ENCODE results near the gene MLIP. TPM values are rescaled to one million over a fixed set of nuclear protein-coding genes. Genes with fewer than 3 reads are reported as not detected.

The MLIP gene
- total and polyA plus RNA-seq, 2 experiments from 2014 or later, result not detected

GRCh38 chr6:54096811-54097210, 14.4 kb upstream of the MLIP start:
- TF ChIP-seq EZH2 (IDR thresholded peaks at IDR 0.05; ENCODE audit: insufficient read depth, poor library complexity, severe bottlenecking) (no peak), EZH2phosphoT487 (IDR thresholded peaks at IDR 0.05; ENCODE audit: insufficient read depth, low read depth) (no peak)
- no peak for DNase-seq
- H4K20me1 ChIP-seq (ENCODE audit: insufficient read depth), result no peaks in the 10 kb centered on the region
- no peaks in the 10 kb centered on the region for H3K9me3 ChIP-seq (ENCODE audit: low read depth)
- no peak overlapping the region for H3K4me2 ChIP-seq (ENCODE audit: unreplicated experiment)
- 77 to 78% methylated on average over 3 of the region's 3 CpGs for WGBS, 2 experiments (ENCODE audit: low coverage in 1 of 2, low lambda C conversion rate in 2 of 2, missing lambda C conversion rate in 2 of 2)
- in situ Hi-C loops (cut with MboI), result no loop called here
- no peak overlapping the region for H3K27ac ChIP-seq
- H3K4me1 ChIP-seq (ENCODE audit: insufficient read depth), result no peaks in the 10 kb centered on the region
- 0 out of 2 replicates have a peak, but pooled peaks cover 6% of the 10 kb centered on the region for H3K9me2 ChIP-seq (ENCODE audit: insufficient read depth)
- no peaks in the 10 kb centered on the region for H3F3A ChIP-seq (ENCODE audit: insufficient read depth)
- no peak overlapping the region for H3K9ac ChIP-seq
- H3K36me3 ChIP-seq (ENCODE audit: low read depth), result no peaks in the 10 kb centered on the region
- H2AFZ ChIP-seq, result no peak overlapping the region
- no peak overlapping the region for H3K4me3 ChIP-seq
- no peaks in the 10 kb centered on the region for H3K79me2 ChIP-seq (ENCODE audit: insufficient read depth)
- H3K27me3 ChIP-seq (replicated peaks; ENCODE audit: insufficient read depth), result no peaks in the 10 kb centered on the region

GRCh38 chr6:54097753-54098152, 13.5 kb upstream of the MLIP start:
- 52 to 56% methylated on average over 4 of the region's 4 CpGs for WGBS, 2 experiments (ENCODE audit: low coverage in 1 of 2, low lambda C conversion rate in 2 of 2, missing lambda C conversion rate in 2 of 2)
- in situ Hi-C loops (cut with MboI), result no loop called here
- no peaks in the 10 kb centered on the region for H3K27me3 ChIP-seq (replicated peaks; ENCODE audit: insufficient read depth)
- H3K36me3 ChIP-seq (ENCODE audit: low read depth), result no peaks in the 10 kb centered on the region
- no peak overlapping the region for H2AFZ ChIP-seq
- TF ChIP-seq EZH2 (IDR thresholded peaks at IDR 0.05; ENCODE audit: insufficient read depth, poor library complexity, severe bottlenecking) (no peak), EZH2phosphoT487 (IDR thresholded peaks at IDR 0.05; ENCODE audit: insufficient read depth, low read depth) (no peak)
- H3K9ac ChIP-seq, result no peak overlapping the region
- H3F3A ChIP-seq (ENCODE audit: insufficient read depth), result no peaks in the 10 kb centered on the region
- H3K4me3 ChIP-seq, result no peak overlapping the region
- H3K79me2 ChIP-seq (ENCODE audit: insufficient read depth), result no peaks in the 10 kb centered on the region
- no peaks in the 10 kb centered on the region for H3K9me3 ChIP-seq (ENCODE audit: low read depth)
- H3K27ac ChIP-seq, result no peak overlapping the region
- no peaks in the 10 kb centered on the region for H3K4me1 ChIP-seq (ENCODE audit: insufficient read depth)
- H3K4me2 ChIP-seq (ENCODE audit: unreplicated experiment), result no peak overlapping the region
- no peak for DNase-seq
- 0 out of 2 replicates have a peak, but pooled peaks cover 6% of the 10 kb centered on the region for H3K9me2 ChIP-seq (ENCODE audit: insufficient read depth)
- no peaks in the 10 kb centered on the region for H4K20me1 ChIP-seq (ENCODE audit: insufficient read depth)

- H3K79me2 ChIP-seq (ENCODE audit: insufficient read depth), result no peaks in the 10 kb centered on the region
- WGBS, 2 experiments (ENCODE audit: low coverage in 1 of 2, low lambda C conversion rate in 2 of 2, missing lambda C conversion rate in 2 of 2), result 54% methylated on average over 6 of the region's 6 CpGs
- H2AFZ ChIP-seq, result no peak overlapping the region
- no peak overlapping the region for H3K27ac ChIP-seq
- H3K9me3 ChIP-seq (ENCODE audit: low read depth), result no peaks in the 10 kb centered on the region
- H4K20me1 ChIP-seq (ENCODE audit: insufficient read depth), result no peaks in the 10 kb centered on the region
- H3K4me1 ChIP-seq (ENCODE audit: insufficient read depth), result no peaks in the 10 kb centered on the region
- H3F3A ChIP-seq (ENCODE audit: insufficient read depth), result no peaks in the 10 kb centered on the region
- H3K9me2 ChIP-seq (ENCODE audit: insufficient read depth), result 0 out of 2 replicates have a peak, but pooled peaks cover 6% of the 10 kb centered on the region
- in situ Hi-C loops (cut with MboI), result no loop called here
- H3K4me3 ChIP-seq, result no peak overlapping the region
- H3K27me3 ChIP-seq (replicated peaks; ENCODE audit: insufficient read depth), result no peaks in the 10 kb centered on the region
- no peak overlapping the region for H3K4me2 ChIP-seq (ENCODE audit: unreplicated experiment)
- no peak for TF ChIP-seq EZH2phosphoT487 (IDR thresholded peaks at IDR 0.05; ENCODE audit: insufficient read depth, low read depth)
- no peak for TF ChIP-seq EZH2 (IDR thresholded peaks at IDR 0.05; ENCODE audit: insufficient read depth, poor library complexity, severe bottlenecking)
- no peak overlapping the region for H3K9ac ChIP-seq
- DNase-seq, result no peak
- H3K36me3 ChIP-seq (ENCODE audit: low read depth), result no peaks in the 10 kb centered on the region
These were observed 12.7 kb upstream of the MLIP start for GRCh38 chr6:54098450-54099044.

- in situ Hi-C loops (cut with MboI), result no loop called here
- Histone ChIP-seq H3K27me3 (replicated peaks; ENCODE audit: insufficient read depth) (no peaks in the 10 kb centered on the region), H3K27ac (no peak overlapping the region), H4K20me1 (ENCODE audit: insufficient read depth) (no peaks in the 10 kb centered on the region), H3K9me3 (ENCODE audit: low read depth) (no peaks in the 10 kb centered on the region), H3K9me2 (ENCODE audit: insufficient read depth) (0 out of 2 replicates have a peak, but pooled peaks cover 6% of the 10 kb centered on the region), H3K4me1 (ENCODE audit: insufficient read depth) (no peaks in the 10 kb centered on the region), H2AFZ (no peak overlapping the region), H3K79me2 (ENCODE audit: insufficient read depth) (no peaks in the 10 kb centered on the region), H3K4me2 (ENCODE audit: unreplicated experiment) (no peak overlapping the region), H3K36me3 (ENCODE audit: low read depth) (no peaks in the 10 kb centered on the region), H3F3A (ENCODE audit: insufficient read depth) (no peaks in the 10 kb centered on the region), H3K4me3 (no peak overlapping the region), H3K9ac (no peak overlapping the region)
- TF ChIP-seq EZH2phosphoT487 (IDR thresholded peaks at IDR 0.05; ENCODE audit: insufficient read depth, low read depth) (no peak), EZH2 (IDR thresholded peaks at IDR 0.05; ENCODE audit: insufficient read depth, poor library complexity, severe bottlenecking) (no peak)
- DNase-seq, result no peak
- WGBS, 2 experiments (ENCODE audit: low coverage in 1 of 2, low lambda C conversion rate in 2 of 2, missing lambda C conversion rate in 2 of 2), result 52 to 60% methylated on average over 3 of the region's 3 CpGs
These were observed 12.0 kb upstream of the MLIP start for GRCh38 chr6:54099225-54099624.
